HG02938 (cell line): ENCODE measurements around the gene PPARG.

ENCODE experiments used
- ATAC-seq: cut with Tn5 transposase; IDR thresholded peaks from one replicate; pipeline ENCODE4 v1.9.1; 2021; ENCODE audit warnings: mild to moderate bottlenecking, moderate library complexity; ENCODE audit not compliant: unreplicated experiment

Gene PPARG

GRCh38 chr3:12339701-12340480, 51.0 kb downstream of the PPARG start:
- no peak for ATAC-seq

GRCh38 chr3:12340506-12340905, 51.6 kb downstream of the PPARG start:
- no peak for ATAC-seq

- no peak for ATAC-seq
These were observed 53.3 kb downstream of the PPARG start for GRCh38 chr3:12342151-12342550.

GRCh38 chr3:12343047-12343501, 54.2 kb downstream of the PPARG start:
- no peak for ATAC-seq

GRCh38 chr3:12345141-12345561, 56.3 kb downstream of the PPARG start:
- no peak for ATAC-seq

- no peak for ATAC-seq
These were observed 57.0 kb downstream of the PPARG start for GRCh38 chr3:12345584-12346494.

GRCh38 chr3:12347301-12347700, 58.4 kb downstream of the PPARG start:
- no peak for ATAC-seq

- ATAC-seq, result no peak
These were observed 61.3 kb downstream of the PPARG start for GRCh38 chr3:12349895-12350811.

GRCh38 chr3:12351145-12351544, 62.3 kb downstream of the PPARG start:
- ATAC-seq, result no peak

- no peak for ATAC-seq
These were observed 63.4 kb downstream of the PPARG start for GRCh38 chr3:12352253-12352652.

GRCh38 chr3:12352755-12353154, 63.9 kb downstream of the PPARG start:
- no peak for ATAC-seq

- no peak for ATAC-seq
These were observed 65.1 kb downstream of the PPARG start for GRCh38 chr3:12353796-12354525.

GRCh38 chr3:12356175-12356574, 67.3 kb downstream of the PPARG start:
- ATAC-seq, result no peak

GRCh38 chr3:12356996-12357395, 68.1 kb downstream of the PPARG start:
- no peak for ATAC-seq

- ATAC-seq, result no peak
These were observed 68.6 kb downstream of the PPARG start for GRCh38 chr3:12357456-12357855.

GRCh38 chr3:12363397-12364195, 74.7 kb downstream of the PPARG start:
- no peak for ATAC-seq

GRCh38 chr3:12367346-12367745, 78.5 kb downstream of the PPARG start:
- ATAC-seq, result no peak

GRCh38 chr3:12369029-12369428, 80.2 kb downstream of the PPARG start:
- no peak for ATAC-seq

- no peak for ATAC-seq
These were observed 80.7 kb downstream of the PPARG start for GRCh38 chr3:12369598-12369997.
